Mononuclear cell (primary cell): ENCODE data around the gene RLF. TPM values are rescaled to one million over a fixed set of nuclear protein-coding genes. Genes with fewer than 3 reads are reported as not detected.

Source experiments
- H3K27me3 ChIP-seq: 2 replicates; pipeline ENCODE4 v1.6.0; 2011; ENCODE audit warnings: low read length, control low read depth; ENCODE audit not compliant: insufficient read depth
- H3K4me1 ChIP-seq: 2 replicates; pipeline ENCODE4 v1.5.1; 2011; ENCODE audit warnings: mild to moderate bottlenecking, low read length, control low read depth; ENCODE audit not compliant: insufficient read depth
- H3K4me3 ChIP-seq: 2 replicates; pipeline ENCODE4 v1.5.1; 2011; ENCODE audit warnings: mild to moderate bottlenecking, low read length, moderate library complexity
- H3K9me3 ChIP-seq: 2 replicates; pipeline ENCODE4 v1.5.1; 2011; ENCODE audit warnings: low read depth, mild to moderate bottlenecking, control low read depth, low read length
- total RNA-seq: library from RNA; depleted of rRNA; stranded (reverse); fragments of >200 nt; gene quantifications from one replicate; pipeline ENCODE4 v1.2.3, GENCODE V29; 2012

Gene RLF
- total RNA-seq, 1 donor: 76.4 TPM

DNA sequence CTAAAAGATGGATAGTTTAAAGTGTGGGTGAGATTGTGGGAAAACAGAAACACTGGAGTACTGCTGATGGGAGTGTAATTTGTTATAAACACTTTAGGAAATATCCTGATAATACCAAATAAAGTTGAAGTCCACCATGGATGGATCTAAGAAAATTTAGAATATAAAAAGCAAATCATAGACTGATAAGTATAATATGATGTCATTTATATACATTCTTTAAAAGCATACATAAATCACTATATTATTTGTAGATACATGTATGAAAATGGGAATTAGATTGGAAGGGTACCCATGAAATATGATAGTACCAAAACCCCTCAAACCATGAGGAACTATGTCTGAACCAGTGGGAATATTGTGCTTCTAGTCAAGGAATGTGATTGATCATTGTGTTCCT lies 104.7 kb downstream of the RLF start:
- Histone ChIP-seq H3K9me3 (no peaks in the 10 kb centered on the region), H3K4me1 (no peaks in the 10 kb centered on the region), H3K4me3 (no peak overlapping the region), H3K27me3 (no peaks in the 10 kb centered on the region)

DNA sequence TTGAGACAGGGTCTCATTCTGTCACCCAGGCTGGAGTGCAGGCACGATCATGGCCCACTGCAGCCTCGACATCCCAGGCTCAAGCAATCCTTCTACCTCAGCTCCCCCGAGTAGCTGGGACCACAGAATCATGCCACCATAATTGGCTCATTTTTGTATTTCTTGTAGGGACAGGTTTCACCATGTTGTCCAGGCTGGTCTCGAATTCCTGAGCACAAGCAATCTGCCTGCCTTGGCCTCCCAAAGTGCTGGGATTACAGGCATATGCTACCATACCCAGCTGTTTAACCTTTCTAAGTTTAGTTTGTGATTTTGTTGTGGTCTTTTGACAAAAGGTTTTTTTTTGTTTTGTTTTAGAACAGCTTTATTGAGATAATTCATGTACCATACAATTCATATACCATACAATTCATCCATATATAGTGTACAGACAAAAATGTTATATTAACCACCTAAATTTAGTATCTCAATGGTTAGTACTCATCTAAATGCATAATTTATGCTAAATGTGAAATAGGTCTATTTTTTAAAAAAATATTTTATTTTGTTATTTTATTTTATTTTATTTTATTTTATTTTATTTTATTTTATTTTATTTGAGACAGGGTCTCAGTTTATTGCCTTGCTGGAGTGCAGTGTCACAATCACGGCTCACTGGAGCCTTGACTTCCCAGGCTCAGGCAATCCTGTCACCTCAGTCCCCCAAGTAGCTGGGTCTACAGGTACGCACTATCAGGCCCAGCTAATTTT lies 105.8 kb downstream of the RLF start:
- Histone ChIP-seq H3K4me3 (no peak overlapping the region), H3K9me3 (no peaks in the 10 kb centered on the region), H3K27me3 (no peaks in the 10 kb centered on the region), H3K4me1 (no peaks in the 10 kb centered on the region)

DNA sequence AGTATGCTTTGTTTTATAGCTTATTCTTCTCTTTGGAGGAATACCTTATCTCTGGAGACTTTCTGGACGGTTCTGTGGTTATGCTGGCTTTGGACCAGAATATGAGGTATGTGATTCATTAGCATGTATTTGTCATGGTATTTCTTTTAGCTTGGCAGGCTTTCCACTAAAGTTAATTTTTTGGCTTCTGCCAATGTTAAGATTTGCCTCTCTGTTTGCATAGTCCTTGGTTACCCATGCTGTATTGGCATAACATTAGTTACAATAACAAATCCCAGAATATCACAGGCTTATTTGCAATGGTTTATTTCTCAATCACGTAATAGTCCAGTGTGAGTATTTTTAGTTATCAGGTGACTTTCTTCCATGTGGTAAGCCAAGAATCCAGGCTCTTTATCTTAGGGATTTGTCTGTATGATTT lies 106.6 kb downstream of the RLF start:
- no peaks in the 10 kb centered on the region for H3K9me3 ChIP-seq
- H3K4me3 ChIP-seq: no peak overlapping the region

DNA sequence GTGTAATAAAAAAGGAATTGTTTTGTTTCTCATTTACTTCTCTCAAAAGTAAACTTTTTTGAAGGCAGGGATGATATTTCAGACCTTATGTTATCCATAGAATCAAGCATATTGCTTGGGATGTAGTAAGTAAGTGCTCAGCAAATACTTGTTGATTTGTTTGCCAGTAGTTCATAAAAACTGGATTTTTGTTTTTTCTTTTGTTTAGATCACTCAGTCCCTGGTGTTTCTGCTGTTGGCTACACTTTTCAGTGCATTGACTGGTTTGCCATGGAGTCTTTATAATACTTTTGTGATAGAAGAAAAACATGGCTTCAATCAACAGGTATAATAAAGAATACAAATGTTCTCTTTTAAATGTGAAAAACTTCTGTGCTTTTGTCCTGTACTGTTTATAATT lies 107.0 kb downstream of the RLF start:
- Histone ChIP-seq H3K27me3 (no peaks in the 10 kb centered on the region), H3K9me3 (no peaks in the 10 kb centered on the region), H3K4me1 (no peaks in the 10 kb centered on the region), H3K4me3 (no peak overlapping the region)

More for the DNA sequence above, 106.6 kb downstream of the RLF start:
- H3K4me1 ChIP-seq: no peaks in the 10 kb centered on the region
- H3K27me3 ChIP-seq: no peaks in the 10 kb centered on the region

DNA sequence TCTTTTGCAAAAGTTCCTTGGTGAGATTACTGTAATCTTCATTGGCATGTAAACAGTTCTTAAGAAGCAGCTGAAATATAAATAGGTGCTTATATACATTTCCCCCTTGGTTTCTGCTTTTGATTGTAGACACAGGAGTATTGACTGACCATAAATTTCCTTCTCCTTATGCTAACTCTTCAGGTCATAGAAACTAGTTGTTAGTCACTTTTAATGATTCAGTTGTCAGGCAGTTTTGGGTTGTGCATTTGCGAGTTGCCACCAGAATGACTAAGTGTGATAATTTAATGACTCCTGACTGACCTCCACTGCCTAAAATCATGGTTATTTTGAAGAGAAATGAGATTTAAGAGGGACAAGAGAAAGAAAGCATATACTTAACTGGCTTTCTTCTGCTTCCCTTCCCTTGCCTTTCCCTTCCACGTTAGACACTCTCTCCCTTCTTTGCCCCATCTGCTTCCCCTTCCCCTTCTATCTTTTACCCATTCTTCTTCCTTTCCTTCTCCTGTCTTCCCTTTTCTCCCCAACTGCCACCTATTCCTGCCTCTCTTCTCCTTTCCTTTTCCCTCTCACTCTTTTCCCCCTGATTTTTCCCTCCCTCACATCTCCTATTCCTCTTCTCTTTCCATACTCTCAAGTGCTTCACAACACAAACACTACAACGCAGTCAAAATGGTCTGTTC lies 109.1 kb downstream of the RLF start:
- H3K27me3 ChIP-seq: no peaks in the 10 kb centered on the region
- no peaks in the 10 kb centered on the region for H3K4me1 ChIP-seq
- no peak overlapping the region for H3K4me3 ChIP-seq
- H3K9me3 ChIP-seq: no peaks in the 10 kb centered on the region

DNA sequence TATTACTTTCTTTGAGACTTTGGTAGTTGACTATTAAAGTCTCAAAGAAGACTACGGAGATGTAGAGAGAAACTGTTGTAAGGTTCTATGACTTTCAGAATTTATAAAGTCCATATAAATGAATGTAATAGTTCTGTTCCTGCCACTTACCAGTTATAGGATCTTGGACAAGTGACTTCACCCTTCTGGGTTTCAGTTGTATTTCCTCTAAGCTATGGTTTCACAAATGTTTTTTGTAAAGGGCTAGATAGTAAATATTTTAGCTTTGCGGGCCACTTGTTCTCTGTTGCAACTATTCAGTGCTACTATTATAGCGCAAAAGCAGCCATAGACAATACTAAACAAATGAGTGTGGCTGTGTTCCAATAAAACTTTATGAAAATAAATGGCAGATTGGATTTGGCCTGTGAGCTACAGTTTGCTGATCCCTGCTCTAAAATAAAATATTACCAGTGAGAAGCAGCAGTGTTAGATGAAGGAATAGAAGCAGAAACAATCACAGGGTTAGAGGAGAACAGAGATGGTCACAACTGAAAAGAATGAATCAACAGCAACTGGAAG lies 111.5 kb downstream of the RLF start:
- H3K4me3 ChIP-seq: no peak overlapping the region
- H3K9me3 ChIP-seq: no peaks in the 10 kb centered on the region
- no peaks in the 10 kb centered on the region for H3K27me3 ChIP-seq
- H3K4me1 ChIP-seq: no peaks in the 10 kb centered on the region

DNA sequence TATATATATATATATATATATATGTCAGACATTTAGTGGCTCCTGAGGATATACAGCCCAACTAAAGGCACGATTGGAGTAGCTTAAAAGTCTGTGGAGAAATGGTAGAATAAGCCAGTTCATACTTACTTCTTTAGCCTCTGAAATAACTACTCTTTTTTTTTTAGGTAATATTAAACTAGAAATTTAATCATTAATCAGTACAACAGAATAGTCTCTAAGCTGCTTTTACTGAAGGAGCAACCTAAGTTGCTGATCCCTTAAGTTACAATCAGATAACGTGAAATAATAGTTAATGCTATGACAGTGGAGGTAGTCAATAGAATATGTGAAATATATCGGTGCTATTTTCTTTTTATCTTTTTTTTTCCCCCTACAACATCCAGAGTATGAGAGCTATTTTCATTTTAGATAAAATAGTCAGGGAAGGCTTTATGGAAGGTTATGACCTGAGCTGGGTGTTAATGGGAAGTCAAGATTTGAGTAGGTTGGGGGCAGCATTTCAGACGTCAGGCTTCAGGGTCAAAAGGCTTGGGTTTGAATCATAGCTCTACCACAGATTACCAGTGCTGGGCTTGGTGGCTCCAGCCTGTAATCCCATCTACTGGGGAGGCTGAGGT lies 112.5 kb downstream of the RLF start:
- Histone ChIP-seq H3K4me1 (no peaks in the 10 kb centered on the region), H3K9me3 (no peaks in the 10 kb centered on the region), H3K4me3 (no peak overlapping the region), H3K27me3 (no peaks in the 10 kb centered on the region)

DNA sequence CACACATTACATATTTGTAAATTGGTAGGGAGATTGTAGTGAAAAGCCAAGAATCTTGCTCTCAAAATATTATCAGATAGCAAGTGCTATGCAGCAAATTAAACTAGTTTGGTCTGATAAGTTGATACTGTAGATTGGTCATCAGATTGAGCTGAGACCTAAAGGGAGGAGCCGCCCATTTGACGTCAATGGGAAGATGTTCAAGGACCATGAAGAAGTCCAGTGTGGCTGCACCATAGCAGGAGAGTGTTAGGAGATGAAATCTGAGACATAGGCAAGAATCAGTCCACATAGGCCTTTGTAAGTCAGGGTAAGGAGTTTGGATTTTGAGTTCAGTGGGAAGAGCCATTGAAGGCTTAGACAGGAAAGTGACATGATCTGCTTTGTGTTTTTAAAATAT lies 113.1 kb downstream of the RLF start:
- Histone ChIP-seq H3K4me1 (no peaks in the 10 kb centered on the region), H3K27me3 (no peaks in the 10 kb centered on the region), H3K9me3 (no peaks in the 10 kb centered on the region), H3K4me3 (no peak overlapping the region)

DNA sequence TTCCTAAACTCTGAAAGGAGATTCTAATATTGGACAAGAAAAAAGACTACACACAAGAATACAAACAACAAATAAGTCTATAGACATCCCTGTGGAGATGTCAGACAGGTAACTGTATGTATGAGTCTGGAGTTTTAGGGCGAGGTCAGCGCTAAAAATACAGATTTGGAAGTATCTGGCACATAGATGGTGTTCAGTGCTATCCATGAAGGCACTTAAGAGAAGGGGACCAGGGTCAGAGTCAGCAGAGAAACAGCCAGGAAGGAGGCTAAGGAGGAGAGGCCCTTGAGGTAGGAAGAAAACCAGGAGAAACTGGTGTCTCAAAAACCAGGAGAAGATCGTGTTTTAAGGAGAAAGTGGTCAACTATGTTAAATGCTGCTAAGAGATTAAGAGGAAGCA lies 114.9 kb downstream of the RLF start:
- no peaks in the 10 kb centered on the region for H3K4me1 ChIP-seq
- no peaks in the 10 kb centered on the region for H3K27me3 ChIP-seq
- H3K4me3 ChIP-seq: no peak overlapping the region
- no peaks in the 10 kb centered on the region for H3K9me3 ChIP-seq

DNA sequence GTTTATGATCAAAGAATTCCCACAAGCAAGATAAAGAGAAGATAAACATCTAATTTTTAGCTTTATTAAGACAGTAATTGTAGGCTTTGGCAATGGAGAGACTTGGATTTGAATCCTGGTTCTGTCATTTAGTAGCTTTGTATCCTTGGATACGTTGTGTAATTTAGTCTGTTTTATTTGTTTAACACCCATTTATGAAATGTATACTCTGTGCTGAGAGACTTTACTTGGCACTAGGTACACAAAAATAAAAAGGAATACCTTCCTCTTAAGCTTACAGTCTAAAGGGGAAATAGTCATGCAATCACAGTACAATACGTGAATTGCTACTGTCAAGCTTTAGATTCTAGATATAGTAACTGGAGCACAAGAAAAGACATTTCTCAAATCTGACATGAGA lies 120.7 kb downstream of the RLF start:
- Histone ChIP-seq H3K27me3 (no peaks in the 10 kb centered on the region), H3K9me3 (no peaks in the 10 kb centered on the region), H3K4me1 (no peaks in the 10 kb centered on the region), H3K4me3 (no peak overlapping the region)

Other genes starting within 250 kb of the RLF start
- gene MFSD2A, start 206.2 kb upstream of the RLF start, total RNA-seq: 8.4 TPM
- 270 TPM for gene CAP1, start 120.7 kb upstream of the RLF start, total RNA-seq
- 182 TPM for gene PPT1, start 64.1 kb upstream of the RLF start, total RNA-seq
- not detected for gene TMCO2, start 86.5 kb downstream of the RLF start, total RNA-seq
- gene ZMPSTE24, start 96.8 kb downstream of the RLF start, total RNA-seq: 17.2 TPM
- 4.1 TPM for gene COL9A2, start 155.9 kb downstream of the RLF start, total RNA-seq
- 201 TPM for gene SMAP2, start 212.3 kb downstream of the RLF start, total RNA-seq